Ascending aorta (tissue), 2 donors: Measurements from ENCODE around the gene RBBP8NL. TPM values are rescaled to one million over a fixed set of nuclear protein-coding genes. Genes with fewer than 3 reads are reported as not detected.

ENCODE experiments used
- DNase-seq, 2 donors: peaks; one replicate each; pipeline ENCODE4 v3.0.0-alpha.2; 2019; ENCODE audit warnings: low spot score in 2 of 2
- H3K27ac ChIP-seq, 2 donors: fragments of 200-600 bp; sonication (generic); one replicate each; pipeline ENCODE4 v1.5.1; 2016 to 2017; ENCODE audit warnings: mild to moderate bottlenecking in 1 of 2
- H3K27me3 ChIP-seq: fragments of 200-600 bp; sonication (generic); one replicate; pipeline ENCODE4 v1.5.1; 2017
- H3K36me3 ChIP-seq, 2 donors: fragments of 200-600 bp; sonication (generic); one replicate each; pipeline ENCODE4 v1.5.1; 2016
- H3K4me1 ChIP-seq, 2 donors: fragments of 200-600 bp; sonication (generic); one replicate each; pipeline ENCODE4 v1.5.1; 2016 to 2017; ENCODE audit warnings: mild to moderate bottlenecking in 1 of 2
- H3K4me3 ChIP-seq, 2 donors: fragments of 200-600 bp; sonication (generic); one replicate each; pipeline ENCODE4 v1.5.1; 2016 to 2017; ENCODE audit warnings: mild to moderate bottlenecking in 1 of 2
- H3K9me3 ChIP-seq, 2 donors: fragments of 200-600 bp; sonication (generic); one replicate each; pipeline ENCODE4 v1.5.1; 2016
- intact Hi-C: fragments of 100-400 bp; cut with DNase I; formaldehyde crosslinking; loops from one replicate; pipeline ENCODE4 v1.15.1; 2023
- total RNA-seq: library from RNA; depleted of rRNA; stranded (reverse); fragments of >200 nt; gene quantifications from one replicate; pipeline ENCODE4 v1.1.0, GENCODE V29; 2016
- TF ChIP-seq, protein P1 (sequence below), 3 experiments: fragments of 200-600 bp in 2 of 3; fragments of 450-650 bp in 1 of 3; sonication (generic) in 2 of 3; IDR thresholded peaks; one replicate each; pipeline ENCODE4 v1.5.1; 2016 to 2019; ENCODE audit warnings: antibody characterized with exemption in 3 of 3, mild to moderate bottlenecking in 1 of 3, moderate library complexity in 1 of 3

Gene RBBP8NL
- total RNA-seq, 1 donor from 2014 or later, result not detected

DNA sequence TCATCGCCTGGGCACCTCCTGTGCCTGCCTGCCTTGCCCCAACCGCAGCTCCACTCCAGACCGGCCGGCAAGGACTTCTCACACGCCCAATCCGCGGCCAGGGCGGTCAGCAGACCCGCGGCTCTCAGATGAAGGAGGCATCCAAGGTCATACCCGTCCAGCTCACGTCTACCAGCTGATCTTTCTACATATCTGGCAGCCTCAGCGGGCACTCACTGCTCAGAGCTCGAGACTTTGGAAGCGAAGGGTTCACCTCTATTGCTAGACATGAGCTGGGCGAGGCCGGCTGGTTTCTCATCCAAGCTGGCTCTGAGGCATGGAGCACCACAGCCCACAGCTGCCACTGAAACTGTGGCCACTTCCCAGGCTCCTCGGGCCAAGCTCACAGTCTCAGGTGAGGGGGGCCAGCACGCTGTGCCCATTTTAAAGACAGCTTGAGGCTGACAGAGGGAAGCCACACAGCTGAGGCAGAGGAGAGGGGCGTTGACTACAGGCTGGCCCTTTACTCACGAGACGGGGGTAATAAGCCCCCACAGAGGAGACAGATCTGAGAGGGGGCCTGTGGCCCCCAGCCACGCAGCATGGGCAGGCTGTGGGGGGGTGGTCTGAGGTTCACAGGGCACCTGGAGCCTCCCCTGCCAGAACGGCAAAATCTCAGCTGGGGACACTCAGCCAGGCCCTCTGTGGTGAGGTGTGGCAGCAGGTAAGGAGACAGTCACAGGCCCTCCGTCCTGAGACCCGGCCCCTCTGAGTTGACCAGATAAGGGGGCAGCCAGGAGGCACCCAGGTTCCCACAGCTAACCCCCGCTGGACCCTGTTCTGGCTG is 62.2 kb downstream of the RBBP8NL start:
- peak; percentile 72 to 86 for DNase-seq
- H3K4me3 ChIP-seq, result peak overlapping the region; percentile 94 to 98
- H3K27me3 ChIP-seq, result no peaks in the 10 kb centered on the region
- TF ChIP-seq, protein P1, sequence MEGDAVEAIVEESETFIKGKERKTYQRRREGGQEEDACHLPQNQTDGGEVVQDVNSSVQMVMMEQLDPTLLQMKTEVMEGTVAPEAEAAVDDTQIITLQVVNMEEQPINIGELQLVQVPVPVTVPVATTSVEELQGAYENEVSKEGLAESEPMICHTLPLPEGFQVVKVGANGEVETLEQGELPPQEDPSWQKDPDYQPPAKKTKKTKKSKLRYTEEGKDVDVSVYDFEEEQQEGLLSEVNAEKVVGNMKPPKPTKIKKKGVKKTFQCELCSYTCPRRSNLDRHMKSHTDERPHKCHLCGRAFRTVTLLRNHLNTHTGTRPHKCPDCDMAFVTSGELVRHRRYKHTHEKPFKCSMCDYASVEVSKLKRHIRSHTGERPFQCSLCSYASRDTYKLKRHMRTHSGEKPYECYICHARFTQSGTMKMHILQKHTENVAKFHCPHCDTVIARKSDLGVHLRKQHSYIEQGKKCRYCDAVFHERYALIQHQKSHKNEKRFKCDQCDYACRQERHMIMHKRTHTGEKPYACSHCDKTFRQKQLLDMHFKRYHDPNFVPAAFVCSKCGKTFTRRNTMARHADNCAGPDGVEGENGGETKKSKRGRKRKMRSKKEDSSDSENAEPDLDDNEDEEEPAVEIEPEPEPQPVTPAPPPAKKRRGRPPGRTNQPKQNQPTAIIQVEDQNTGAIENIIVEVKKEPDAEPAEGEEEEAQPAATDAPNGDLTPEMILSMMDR (IDR thresholded peaks at IDR 0.05), result no peak
- no peaks in the 10 kb centered on the region for H3K9me3 ChIP-seq
- peaks cover 0 to 11% of the 10 kb centered on the region in 2 donors for H3K36me3 ChIP-seq
- H3K27ac ChIP-seq, result peak overlapping the region; percentile 91 to 98
- H3K4me1 ChIP-seq, result peaks cover 49 to 76% of the 10 kb centered on the region in 2 donors
- intact Hi-C loops, result loop anchor here (1.0 kb wide), 1 partner anchor 9 kb away; no protein-coding TSS in a partner anchor

DNA sequence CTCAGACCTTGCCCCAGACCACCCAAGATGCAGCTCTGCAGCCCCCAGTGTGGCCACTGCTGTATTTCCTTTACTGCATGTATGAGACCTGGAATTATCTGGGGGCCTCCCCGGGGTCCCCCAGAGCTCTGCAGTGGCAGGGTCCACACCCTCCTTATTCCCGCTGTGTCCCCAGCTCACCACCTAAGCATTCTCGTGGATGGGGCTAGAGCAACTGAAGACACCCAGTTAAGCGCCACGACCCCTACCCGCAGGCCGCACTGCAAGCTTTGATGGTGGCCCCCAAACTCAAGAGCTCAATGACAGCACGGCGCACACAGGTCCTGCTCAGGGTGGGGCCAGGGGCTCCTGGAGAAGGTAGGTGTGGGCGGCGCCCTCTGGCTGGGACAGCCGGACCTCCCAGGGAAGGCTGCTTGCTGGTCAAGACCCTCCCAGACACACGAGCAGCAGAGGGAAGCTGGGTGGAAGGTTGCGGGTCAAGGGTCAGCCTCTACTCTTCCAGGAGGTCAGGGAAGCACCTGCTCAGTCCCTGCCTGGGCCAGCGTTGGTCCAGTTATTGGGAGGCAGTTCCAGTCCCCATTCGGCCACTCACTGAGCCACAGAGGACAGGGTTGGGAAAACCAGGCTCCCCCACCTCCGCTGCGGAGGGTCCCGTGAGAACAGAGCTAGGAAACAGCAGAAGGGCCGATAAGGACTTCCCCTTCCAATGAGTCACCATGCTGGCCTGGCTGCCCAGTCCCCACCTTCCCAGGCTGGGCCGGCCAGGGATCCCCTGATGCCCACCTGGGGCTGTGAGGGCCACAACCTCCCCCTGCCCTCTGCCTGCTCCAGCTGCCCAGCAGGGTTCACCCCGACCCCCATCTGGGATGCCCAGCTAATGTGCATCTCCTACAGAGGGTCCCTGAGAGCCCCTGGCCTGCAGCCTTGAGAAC is 63.2 kb downstream of the RBBP8NL start:
- intact Hi-C loops, result loop anchor here (1.0 kb wide), 1 partner anchor 8 kb away; no protein-coding TSS in a partner anchor
- H3K27me3 ChIP-seq, result no peaks in the 10 kb centered on the region
- TF ChIP-seq, protein P1 (IDR thresholded peaks at IDR 0.05), result no peak
- H3K9me3 ChIP-seq, result no peaks in the 10 kb centered on the region
- H3K4me3 ChIP-seq, result peak overlapping the region; percentile 94 to 98
- peaks cover 54 to 75% of the 10 kb centered on the region in 2 donors for H3K4me1 ChIP-seq
- DNase-seq, result peak in 1 of 2 donors; percentile 67
- peaks cover 0 to 11% of the 10 kb centered on the region in 2 donors for H3K36me3 ChIP-seq
- peak overlapping the region; percentile 91 to 98 for H3K27ac ChIP-seq

DNA sequence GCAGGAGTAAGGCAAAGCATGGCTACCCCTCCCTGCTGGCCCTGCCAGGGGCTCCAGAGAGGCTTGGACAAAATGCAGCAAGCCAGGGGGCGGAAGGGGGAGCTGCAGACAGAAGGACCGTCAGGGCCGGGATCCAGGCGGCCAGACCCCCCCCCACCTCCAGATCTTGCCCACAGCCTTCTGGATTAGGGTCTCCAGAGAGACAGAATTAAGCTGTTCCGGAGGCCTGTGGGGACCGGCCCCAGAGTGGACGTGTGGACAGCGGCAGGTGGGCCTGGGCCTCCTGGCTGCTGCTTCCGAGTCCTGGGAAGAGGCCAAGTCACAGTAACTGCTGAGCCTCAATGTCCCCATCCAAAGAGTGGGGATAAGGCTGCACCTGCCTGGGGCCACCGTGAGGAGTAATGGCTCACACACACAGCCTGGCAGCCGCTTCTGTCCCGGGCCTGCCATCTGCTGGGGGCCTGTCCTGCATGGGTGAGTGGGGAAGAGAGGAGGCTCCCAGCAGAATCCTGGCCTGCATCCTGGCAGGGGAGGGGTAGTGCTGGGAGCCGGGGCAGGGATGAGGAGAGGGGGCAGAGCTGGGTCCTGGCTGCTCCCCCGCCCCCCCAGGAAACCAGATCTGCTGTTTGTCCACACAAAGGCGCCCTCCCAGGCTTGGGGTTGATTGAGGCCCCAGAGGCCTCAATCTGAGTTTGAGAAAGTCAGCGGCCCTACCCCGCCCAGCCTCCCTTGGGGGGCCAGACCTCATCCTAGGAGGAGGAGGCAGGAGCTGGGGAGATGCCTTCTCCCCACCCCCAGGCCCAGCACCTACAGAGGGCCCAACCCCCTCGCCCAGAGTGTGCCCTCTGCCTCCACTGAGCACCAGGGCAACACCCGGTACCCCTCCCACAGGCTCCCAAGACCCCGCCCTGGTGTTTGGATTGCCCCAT is 64.1 kb downstream of the RBBP8NL start:
- peaks cover 0 to 11% of the 10 kb centered on the region in 2 donors for H3K36me3 ChIP-seq
- H3K4me1 ChIP-seq, result peaks cover 54 to 75% of the 10 kb centered on the region in 2 donors
- DNase-seq, result peak in 1 of 2 donors; percentile 62
- H3K4me3 ChIP-seq, result no peak overlapping the region
- no peaks in the 10 kb centered on the region for H3K9me3 ChIP-seq
- H3K27me3 ChIP-seq, result no peaks in the 10 kb centered on the region
- intact Hi-C loops, result no loop called here
- TF ChIP-seq, protein P1 (IDR thresholded peaks at IDR 0.05), result no peak
- H3K27ac ChIP-seq, result peak overlapping the region; percentile 91 to 98

DNA sequence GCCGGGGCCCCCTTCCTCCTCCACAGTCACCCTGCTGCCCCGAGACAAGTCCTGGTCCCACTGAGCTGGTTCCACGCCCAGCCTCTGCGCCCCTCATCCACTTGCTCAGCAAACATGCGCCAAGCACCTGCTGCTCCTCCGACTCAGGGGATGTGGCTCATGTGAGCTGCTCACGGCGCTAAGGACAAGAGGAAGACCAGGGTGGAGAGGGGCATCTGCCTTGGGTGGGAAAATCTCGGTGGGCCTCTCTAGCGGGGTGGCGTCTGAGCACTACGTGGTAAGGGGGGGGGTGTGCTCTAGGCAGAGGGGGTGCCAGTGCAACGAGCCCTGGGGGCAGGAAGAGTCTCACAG is 64.8 kb downstream of the RBBP8NL start:
- no peak for DNase-seq
- Histone ChIP-seq H3K4me3 (no peak overlapping the region), H3K36me3 (peaks cover 0 to 11% of the 10 kb centered on the region in 2 donors), H3K27me3 (no peaks in the 10 kb centered on the region), H3K27ac (peak overlapping the region; percentile 91 to 98), H3K9me3 (no peaks in the 10 kb centered on the region), H3K4me1 (peaks cover 54 to 75% of the 10 kb centered on the region in 2 donors)
- TF ChIP-seq, protein P1 (IDR thresholded peaks at IDR 0.05), result no peak
- intact Hi-C loops, result no loop called here
